ENCODE data around the gene KIF5A.

Gene KIF5A

DNA sequence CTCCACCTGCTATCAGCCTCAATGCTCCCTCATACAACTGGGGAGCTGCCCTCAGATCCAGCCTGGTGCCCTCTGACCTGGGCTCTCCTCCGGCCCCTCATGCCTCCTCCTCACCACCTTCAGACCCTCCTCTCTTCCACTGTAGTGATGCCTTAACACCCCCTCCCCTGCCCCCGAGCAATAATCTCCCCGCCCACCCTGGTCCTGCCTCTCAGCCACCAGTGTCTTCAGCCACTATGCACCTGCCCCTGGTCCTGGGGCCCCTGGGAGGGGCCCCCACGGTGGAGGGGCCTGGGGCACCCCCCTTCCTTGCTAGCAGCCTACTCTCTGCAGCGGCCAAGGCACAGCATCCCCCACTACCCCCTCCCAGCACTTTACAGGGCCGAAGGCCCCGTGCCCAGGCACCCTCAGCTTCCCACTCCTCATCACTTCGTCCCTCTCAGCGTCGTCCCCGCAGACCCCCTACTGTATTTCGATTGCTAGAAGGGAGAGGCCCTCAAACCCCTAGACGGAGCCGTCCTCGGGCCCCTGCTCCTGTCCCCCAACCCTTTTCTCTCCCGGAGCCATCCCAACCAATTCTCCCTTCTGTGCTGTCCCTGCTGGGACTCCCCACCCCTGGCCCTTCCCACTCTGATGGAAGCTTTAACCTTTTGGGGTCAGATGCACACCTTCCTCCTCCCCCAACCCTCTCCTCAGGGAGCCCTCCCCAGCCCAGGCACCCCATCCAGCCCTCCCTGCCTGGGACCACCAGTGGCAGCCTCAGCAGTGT lies 24.0 kb upstream of the KIF5A start:
- DNase-seq (ENCODE audit: insufficient read length, low spot score) (no peak), FAIRE-seq (no peak)
- TF ChIP-seq TAF1 (IDR thresholded peaks at IDR 0.05; ENCODE audit: low read depth, low read length) (no peak), POLR2A (IDR thresholded peaks at IDR 0.05; ENCODE audit: low read depth, low read length) (no peak), PAX5 (IDR thresholded peaks at IDR 0.05; ENCODE audit: insufficient read depth, low read length, severe bottlenecking) (no peak), POU2F2 (IDR thresholded peaks at IDR 0.05; ENCODE audit: low read depth, low read length) (no peak), POLR2AphosphoS5 (IDR thresholded peaks at IDR 0.05; ENCODE audit: low read depth, low read length) (no peak), SPI1 (IDR thresholded peaks at IDR 0.05; ENCODE audit: low read depth, low read length) (no peak)

DNA sequence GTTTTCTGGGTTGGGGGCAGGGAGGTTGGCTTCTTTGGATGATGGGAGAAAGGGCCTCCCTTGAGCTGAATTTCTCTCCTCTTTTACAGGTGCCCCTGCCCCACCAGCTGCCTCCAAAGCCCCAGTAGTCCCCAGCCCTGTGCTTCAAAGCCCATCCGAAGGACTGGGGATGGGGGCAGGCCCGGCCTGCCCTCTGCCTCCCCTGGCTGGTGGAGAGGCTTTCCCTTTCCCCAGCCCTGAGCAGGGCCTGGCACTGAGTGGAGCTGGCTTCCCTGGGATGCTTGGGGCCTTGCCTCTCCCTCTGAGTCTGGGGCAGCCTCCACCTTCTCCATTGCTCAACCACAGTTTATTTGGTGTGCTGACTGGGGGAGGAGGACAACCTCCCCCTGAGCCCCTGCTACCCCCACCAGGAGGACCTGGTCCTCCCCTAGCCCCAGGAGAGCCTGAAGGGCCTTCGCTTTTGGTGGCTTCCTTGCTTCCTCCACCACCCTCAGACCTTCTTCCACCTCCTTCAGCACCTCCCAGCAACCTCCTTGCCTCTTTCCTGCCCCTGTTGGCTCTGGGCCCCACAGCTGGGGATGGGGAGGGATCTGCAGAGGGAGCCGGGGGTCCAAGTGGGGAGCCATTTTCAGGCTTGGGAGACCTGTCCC lies 23.2 kb upstream of the KIF5A start:
- FAIRE-seq (no peak), DNase-seq (ENCODE audit: insufficient read length, low spot score) (no peak)
- TF ChIP-seq POU2F2 (IDR thresholded peaks at IDR 0.05; ENCODE audit: low read depth, low read length) (no peak), POLR2AphosphoS5 (IDR thresholded peaks at IDR 0.05; ENCODE audit: low read depth, low read length) (no peak; the same call in 1 of the 2 replicates)

GRCh38 chr12:57527184-57527583 lies 22.7 kb upstream of the KIF5A start:
- DNase-seq (ENCODE audit: insufficient read length, low spot score) (no peak), FAIRE-seq (no peak)
- TF ChIP-seq POU2F2 (IDR thresholded peaks at IDR 0.05; ENCODE audit: low read depth, low read length) (no peak), POLR2AphosphoS5 (IDR thresholded peaks at IDR 0.05; ENCODE audit: low read depth, low read length) (no peak), TAF1 (IDR thresholded peaks at IDR 0.05; ENCODE audit: low read depth, low read length) (no peak), POLR2A (IDR thresholded peaks at IDR 0.05; ENCODE audit: low read depth, low read length) (no peak), SPI1 (IDR thresholded peaks at IDR 0.05; ENCODE audit: low read depth, low read length) (no peak), PAX5 (IDR thresholded peaks at IDR 0.05; ENCODE audit: insufficient read depth, low read length, severe bottlenecking) (no peak)

GRCh38 chr12:57528176-57528575 lies 21.7 kb upstream of the KIF5A start:
- FAIRE-seq (no peak), DNase-seq (ENCODE audit: insufficient read length, low spot score) (no peak)
- no peak for TF ChIP-seq TAF1 (IDR thresholded peaks at IDR 0.05; ENCODE audit: low read depth, low read length)
- TF ChIP-seq SPI1 (IDR thresholded peaks at IDR 0.05; ENCODE audit: low read depth, low read length): no peak
- no peak for TF ChIP-seq PAX5 (IDR thresholded peaks at IDR 0.05; ENCODE audit: insufficient read depth, low read length, severe bottlenecking)
- no peak for TF ChIP-seq POLR2AphosphoS5 (IDR thresholded peaks at IDR 0.05; ENCODE audit: low read depth, low read length)
- TF ChIP-seq POU2F2 (IDR thresholded peaks at IDR 0.05; ENCODE audit: low read depth, low read length): no peak
- TF ChIP-seq POLR2A (IDR thresholded peaks at IDR 0.05; ENCODE audit: low read depth, low read length): no peak

GRCh38 chr12:57528831-57529555 lies 20.9 kb upstream of the KIF5A start:
- DNase-seq (ENCODE audit: insufficient read length, low spot score) (no peak), FAIRE-seq (no peak)
- TF ChIP-seq POU2F2 (IDR thresholded peaks at IDR 0.05; ENCODE audit: low read depth, low read length): no peak
- no peak for TF ChIP-seq TAF1 (IDR thresholded peaks at IDR 0.05; ENCODE audit: low read depth, low read length)
- no peak for TF ChIP-seq SPI1 (IDR thresholded peaks at IDR 0.05; ENCODE audit: low read depth, low read length)
- TF ChIP-seq POLR2A (IDR thresholded peaks at IDR 0.05; ENCODE audit: low read depth, low read length): no peak

DNA sequence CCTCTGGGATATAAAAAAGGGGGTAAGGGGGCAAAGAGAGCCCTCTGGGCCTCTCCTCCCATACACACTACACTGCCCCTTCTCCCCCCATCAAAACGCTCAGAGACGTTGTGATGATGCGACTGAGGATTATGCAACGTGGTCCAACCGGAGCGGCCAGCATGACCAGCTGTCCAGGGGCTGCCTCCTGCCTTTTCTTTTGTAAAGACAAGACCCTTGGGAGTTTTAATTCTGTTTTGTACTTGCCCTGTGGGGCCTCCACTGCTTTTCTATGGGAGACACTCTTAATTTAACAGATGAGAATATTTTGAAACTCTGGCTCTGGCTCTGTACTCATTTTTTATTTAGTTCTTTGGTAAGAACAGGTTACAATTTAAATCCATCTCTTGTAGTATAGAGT lies 20.0 kb upstream of the KIF5A start:
- DNase-seq (ENCODE audit: insufficient read length, low spot score) (no peak), FAIRE-seq (no peak)
- TF ChIP-seq POLR2AphosphoS5 (IDR thresholded peaks at IDR 0.05; ENCODE audit: low read depth, low read length) (no peak), POLR2A (IDR thresholded peaks at IDR 0.05; ENCODE audit: low read depth, low read length) (no peak), POU2F2 (IDR thresholded peaks at IDR 0.05; ENCODE audit: low read depth, low read length) (no peak), TAF1 (IDR thresholded peaks at IDR 0.05; ENCODE audit: low read depth, low read length) (no peak), SPI1 (IDR thresholded peaks at IDR 0.05; ENCODE audit: low read depth, low read length) (no peak), PAX5 (IDR thresholded peaks at IDR 0.05; ENCODE audit: insufficient read depth, low read length, severe bottlenecking) (no peak)

GRCh38 chr12:57530396-57531142 lies 19.3 kb upstream of the KIF5A start:
- no peak for FAIRE-seq
- no peak for DNase-seq (ENCODE audit: insufficient read length, low spot score)
- TF ChIP-seq POLR2AphosphoS5 (IDR thresholded peaks at IDR 0.05; ENCODE audit: low read depth, low read length) (no peak), POU2F2 (IDR thresholded peaks at IDR 0.05; ENCODE audit: low read depth, low read length) (no peak), POLR2A (IDR thresholded peaks at IDR 0.05; ENCODE audit: low read depth, low read length) (no peak), TAF1 (IDR thresholded peaks at IDR 0.05; ENCODE audit: low read depth, low read length) (no peak), PAX5 (IDR thresholded peaks at IDR 0.05; ENCODE audit: insufficient read depth, low read length, severe bottlenecking) (no peak)

DNA sequence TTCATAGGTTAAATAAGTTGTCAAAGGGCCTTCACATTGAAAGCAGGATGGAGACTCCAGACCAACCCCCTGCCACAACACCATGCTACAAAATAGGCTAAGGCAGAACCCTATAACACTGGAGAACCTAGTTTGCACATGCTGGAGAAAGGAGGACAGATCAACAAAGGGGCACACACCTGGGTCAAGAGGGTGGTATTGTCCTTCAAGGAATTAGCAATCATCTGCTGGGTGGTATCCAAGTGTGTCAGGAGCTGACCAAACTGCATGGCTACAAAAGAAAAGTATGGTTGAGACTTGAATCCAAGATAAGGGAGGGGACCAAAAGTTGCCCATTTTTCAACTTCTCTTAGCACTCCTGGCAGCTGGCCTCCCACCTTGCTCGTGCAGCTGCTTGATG lies 18.0 kb upstream of the KIF5A start:
- TF ChIP-seq POLR2A (IDR thresholded peaks at IDR 0.05; ENCODE audit: low read depth, low read length) (no peak), POLR2AphosphoS5 (IDR thresholded peaks at IDR 0.05; ENCODE audit: low read depth, low read length) (peak; percentile 18; the same call in 1 of the 2 replicates), TAF1 (IDR thresholded peaks at IDR 0.05; ENCODE audit: low read depth, low read length) (no peak)

DNA sequence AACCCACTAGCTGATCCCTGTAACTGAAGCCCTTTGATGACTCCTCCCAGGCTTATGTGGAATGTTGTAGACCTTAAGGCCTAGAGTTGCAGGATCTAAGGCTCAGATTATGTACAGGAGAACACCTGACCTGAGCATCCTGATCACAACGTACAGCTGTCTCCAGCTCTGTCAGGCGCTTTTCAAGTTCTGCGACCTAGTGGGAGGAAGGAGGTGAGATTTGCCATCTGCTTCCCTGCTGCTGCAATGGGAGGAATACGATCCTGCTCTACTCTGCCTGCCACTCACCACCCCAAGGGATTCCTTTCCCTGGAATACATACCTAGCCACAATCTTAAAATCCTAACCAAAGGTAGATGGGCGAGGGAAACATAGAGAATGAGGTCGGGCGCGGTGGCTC lies 16.7 kb upstream of the KIF5A start:
- TF ChIP-seq PAX5 (IDR thresholded peaks at IDR 0.05; ENCODE audit: insufficient read depth, low read length, severe bottlenecking) (no peak), POU2F2 (IDR thresholded peaks at IDR 0.05; ENCODE audit: low read depth, low read length) (no peak), TAF1 (IDR thresholded peaks at IDR 0.05; ENCODE audit: low read depth, low read length) (no peak), POLR2AphosphoS5 (IDR thresholded peaks at IDR 0.05; ENCODE audit: low read depth, low read length) (no peak), POLR2A (IDR thresholded peaks at IDR 0.05; ENCODE audit: low read depth, low read length) (no peak), SPI1 (IDR thresholded peaks at IDR 0.05; ENCODE audit: low read depth, low read length) (no peak)
- FAIRE-seq (no peak), DNase-seq (ENCODE audit: insufficient read length, low spot score) (no peak)

More for the DNA sequence above, 18.0 kb upstream of the KIF5A start:
- FAIRE-seq (no peak), DNase-seq (ENCODE audit: insufficient read length, low spot score) (no peak)
